Nephron (organoid): ENCODE results near the gene EFNB1.

Experiments
- H3K27ac Mint-ChIP-seq, 3 experiments: 2 replicates each; pipeline ENCODE4 v1.8.0; 2020; ENCODE audit warnings: mixed read lengths in 3 of 3, mild to moderate bottlenecking in 2 of 3, moderate library complexity in 1 of 3
- H3K27me3 Mint-ChIP-seq: 2 replicates; pipeline ENCODE4 v1.8.0; 2021; ENCODE audit warnings: low read depth, mild to moderate bottlenecking, moderate library complexity, mixed read lengths
- H3K36me3 Mint-ChIP-seq: 2 replicates; pipeline ENCODE4 v1.8.0; 2020; ENCODE audit warnings: low read depth, mixed read lengths
- H3K4me1 Mint-ChIP-seq: 2 replicates; pipeline ENCODE4 v1.8.0; 2020; ENCODE audit warnings: mixed read lengths
- H3K4me3 Mint-ChIP-seq, 3 experiments: 2 replicates each; pipeline ENCODE4 v1.8.0; 2020; ENCODE audit warnings: mild to moderate bottlenecking in 3 of 3, mixed read lengths in 3 of 3, moderate library complexity in 2 of 3
- H3K9me3 Mint-ChIP-seq: 2 replicates; pipeline ENCODE4 v1.8.0; 2020; ENCODE audit warnings: mixed read lengths
- TF ChIP-seq, protein P1 (sequence below), 3 experiments: fragments of 200-600 bp; sonication (generic); IDR thresholded peaks; one replicate each; pipeline ENCODE4 v1.5.0; 2021; ENCODE audit warnings: antibody characterized with exemption in 3 of 3; ENCODE audit not compliant: unreplicated experiment in 3 of 3

EFNB1 gene

DNA sequence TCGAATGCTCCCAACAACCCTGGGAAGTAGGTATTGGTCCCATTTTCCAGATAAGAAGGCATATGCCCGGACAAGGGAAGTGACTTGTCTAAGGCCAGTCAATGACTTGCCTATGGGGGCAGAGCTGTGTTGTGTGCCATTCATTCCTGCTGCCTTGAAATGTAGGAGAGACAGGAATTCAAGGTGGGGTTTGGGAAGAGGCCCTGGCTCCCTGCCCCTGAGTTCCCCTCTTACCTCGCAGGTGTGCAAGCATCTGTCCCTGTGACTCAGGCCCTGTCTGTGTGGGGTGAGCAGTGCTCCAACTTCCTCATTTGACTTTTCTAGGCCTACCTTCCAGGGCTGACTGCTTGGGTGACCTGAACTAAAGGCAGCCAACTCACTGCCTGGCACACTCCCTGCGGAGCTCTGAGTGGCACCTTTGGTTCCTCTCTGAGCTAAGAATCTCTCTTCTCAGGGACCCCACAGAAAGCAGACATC is 5.1 kb downstream of the EFNB1 start:
- Mint-ChIP-seq H3K4me3 (peak overlapping the region; percentile 85 to 97 (median 97)), H3K4me1 (peaks cover 19% of the 10 kb centered on the region), H3K9me3 (peaks cover 7% of the 10 kb centered on the region), H3K27me3 (no peaks in the 10 kb centered on the region), H3K27ac (peak overlapping the region in 2 of 3 experiments; percentile 40 to 57), H3K36me3 (peaks cover 43% of the 10 kb centered on the region)
- TF ChIP-seq, protein P1, sequence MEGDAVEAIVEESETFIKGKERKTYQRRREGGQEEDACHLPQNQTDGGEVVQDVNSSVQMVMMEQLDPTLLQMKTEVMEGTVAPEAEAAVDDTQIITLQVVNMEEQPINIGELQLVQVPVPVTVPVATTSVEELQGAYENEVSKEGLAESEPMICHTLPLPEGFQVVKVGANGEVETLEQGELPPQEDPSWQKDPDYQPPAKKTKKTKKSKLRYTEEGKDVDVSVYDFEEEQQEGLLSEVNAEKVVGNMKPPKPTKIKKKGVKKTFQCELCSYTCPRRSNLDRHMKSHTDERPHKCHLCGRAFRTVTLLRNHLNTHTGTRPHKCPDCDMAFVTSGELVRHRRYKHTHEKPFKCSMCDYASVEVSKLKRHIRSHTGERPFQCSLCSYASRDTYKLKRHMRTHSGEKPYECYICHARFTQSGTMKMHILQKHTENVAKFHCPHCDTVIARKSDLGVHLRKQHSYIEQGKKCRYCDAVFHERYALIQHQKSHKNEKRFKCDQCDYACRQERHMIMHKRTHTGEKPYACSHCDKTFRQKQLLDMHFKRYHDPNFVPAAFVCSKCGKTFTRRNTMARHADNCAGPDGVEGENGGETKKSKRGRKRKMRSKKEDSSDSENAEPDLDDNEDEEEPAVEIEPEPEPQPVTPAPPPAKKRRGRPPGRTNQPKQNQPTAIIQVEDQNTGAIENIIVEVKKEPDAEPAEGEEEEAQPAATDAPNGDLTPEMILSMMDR (IDR thresholded peaks at IDR 0.05; ENCODE audit: unreplicated experiment in 3 of 3) = no peak

GRCh38 chrX:68834371-68835103 is 5.7 kb downstream of the EFNB1 start:
- TF ChIP-seq, protein P1 (IDR thresholded peaks at IDR 0.05; ENCODE audit: unreplicated experiment in 3 of 3) = no peak
- H3K27me3 Mint-ChIP-seq = no peaks in the 10 kb centered on the region
- peak overlapping the region; percentile 85 to 97 (median 97) for H3K4me3 Mint-ChIP-seq
- peak overlapping the region in 1 of 3 experiments; percentile 40 for H3K27ac Mint-ChIP-seq
- H3K9me3 Mint-ChIP-seq = peaks cover 6% of the 10 kb centered on the region
- peaks cover 19% of the 10 kb centered on the region for H3K4me1 Mint-ChIP-seq
- peaks cover 43% of the 10 kb centered on the region for H3K36me3 Mint-ChIP-seq

- no peak overlapping the region for H3K27ac Mint-ChIP-seq
- peaks cover 6% of the 10 kb centered on the region for H3K9me3 Mint-ChIP-seq
- H3K27me3 Mint-ChIP-seq = no peaks in the 10 kb centered on the region
- H3K4me3 Mint-ChIP-seq = peak overlapping the region; percentile 53 to 97 (median 72)
- H3K4me1 Mint-ChIP-seq = peaks cover 19% of the 10 kb centered on the region
- TF ChIP-seq, protein P1 (IDR thresholded peaks at IDR 0.05; ENCODE audit: unreplicated experiment in 3 of 3) = no peak
- peaks cover 43% of the 10 kb centered on the region for H3K36me3 Mint-ChIP-seq
Observed at GRCh38 chrX:68835104-68835442, 6.3 kb downstream of the EFNB1 start.

- TF ChIP-seq, protein P1 (IDR thresholded peaks at IDR 0.05; ENCODE audit: unreplicated experiment in 3 of 3) = no peak
- H3K9me3 Mint-ChIP-seq = peaks cover 6% of the 10 kb centered on the region
- no peaks in the 10 kb centered on the region for H3K27me3 Mint-ChIP-seq
- H3K4me3 Mint-ChIP-seq = peak overlapping the region; percentile 42 to 97 (median 72)
- peaks cover 47% of the 10 kb centered on the region for H3K36me3 Mint-ChIP-seq
- H3K4me1 Mint-ChIP-seq = peaks cover 19% of the 10 kb centered on the region
- no peak overlapping the region for H3K27ac Mint-ChIP-seq
Observed at GRCh38 chrX:68835468-68835867, 6.6 kb downstream of the EFNB1 start.

DNA sequence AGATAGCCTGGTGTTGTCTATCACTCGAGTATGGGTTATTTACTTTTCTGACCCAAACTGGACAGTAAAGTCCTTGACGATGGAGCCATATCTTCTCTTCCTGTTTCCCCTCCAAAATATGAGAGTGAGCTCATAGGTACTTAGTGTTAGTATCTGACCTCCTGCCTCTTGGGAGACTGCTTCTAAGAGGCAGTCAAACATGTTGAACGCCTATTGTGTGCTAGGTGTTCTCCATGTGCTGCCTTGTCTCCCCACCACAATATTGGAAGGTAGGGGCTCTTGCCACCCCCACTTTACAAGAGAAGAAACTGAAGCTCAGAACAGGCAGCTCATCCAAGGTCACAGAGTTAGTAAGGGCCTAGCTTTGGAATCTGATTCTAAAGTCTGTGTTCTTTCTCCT is 8.3 kb downstream of the EFNB1 start:
- Mint-ChIP-seq H3K9me3 (peaks cover under 1% of the 10 kb centered on the region), H3K27me3 (no peaks in the 10 kb centered on the region)

More for the DNA sequence above, 8.3 kb downstream of the EFNB1 start:
- TF ChIP-seq, protein P1 (IDR thresholded peaks at IDR 0.05; ENCODE audit: unreplicated experiment in 3 of 3) = no peak
- H3K27ac Mint-ChIP-seq = peak overlapping the region in 2 of 3 experiments; percentile 16 to 43
- H3K4me3 Mint-ChIP-seq = peak overlapping the region; percentile 27 to 97 (median 31)
- H3K4me1 Mint-ChIP-seq = peaks cover 23% of the 10 kb centered on the region
- H3K36me3 Mint-ChIP-seq = peaks cover 45% of the 10 kb centered on the region
